ENCODE measurements around the gene ADAMTS17.

ADAMTS17 gene, protein sequence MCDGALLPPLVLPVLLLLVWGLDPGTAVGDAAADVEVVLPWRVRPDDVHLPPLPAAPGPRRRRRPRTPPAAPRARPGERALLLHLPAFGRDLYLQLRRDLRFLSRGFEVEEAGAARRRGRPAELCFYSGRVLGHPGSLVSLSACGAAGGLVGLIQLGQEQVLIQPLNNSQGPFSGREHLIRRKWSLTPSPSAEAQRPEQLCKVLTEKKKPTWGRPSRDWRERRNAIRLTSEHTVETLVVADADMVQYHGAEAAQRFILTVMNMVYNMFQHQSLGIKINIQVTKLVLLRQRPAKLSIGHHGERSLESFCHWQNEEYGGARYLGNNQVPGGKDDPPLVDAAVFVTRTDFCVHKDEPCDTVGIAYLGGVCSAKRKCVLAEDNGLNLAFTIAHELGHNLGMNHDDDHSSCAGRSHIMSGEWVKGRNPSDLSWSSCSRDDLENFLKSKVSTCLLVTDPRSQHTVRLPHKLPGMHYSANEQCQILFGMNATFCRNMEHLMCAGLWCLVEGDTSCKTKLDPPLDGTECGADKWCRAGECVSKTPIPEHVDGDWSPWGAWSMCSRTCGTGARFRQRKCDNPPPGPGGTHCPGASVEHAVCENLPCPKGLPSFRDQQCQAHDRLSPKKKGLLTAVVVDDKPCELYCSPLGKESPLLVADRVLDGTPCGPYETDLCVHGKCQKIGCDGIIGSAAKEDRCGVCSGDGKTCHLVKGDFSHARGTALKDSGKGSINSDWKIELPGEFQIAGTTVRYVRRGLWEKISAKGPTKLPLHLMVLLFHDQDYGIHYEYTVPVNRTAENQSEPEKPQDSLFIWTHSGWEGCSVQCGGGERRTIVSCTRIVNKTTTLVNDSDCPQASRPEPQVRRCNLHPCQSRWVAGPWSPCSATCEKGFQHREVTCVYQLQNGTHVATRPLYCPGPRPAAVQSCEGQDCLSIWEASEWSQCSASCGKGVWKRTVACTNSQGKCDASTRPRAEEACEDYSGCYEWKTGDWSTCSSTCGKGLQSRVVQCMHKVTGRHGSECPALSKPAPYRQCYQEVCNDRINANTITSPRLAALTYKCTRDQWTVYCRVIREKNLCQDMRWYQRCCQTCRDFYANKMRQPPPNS

GRCh38 chr15:100341750-100342560, at the start of gene ADAMTS17:
ADAMTS17 (minus strand) TSS chr15:100341975; CDS start chr15:100341899, 76 bp downstream.
- peak; percentile 95 for DNase-seq (ENCODE audit: low spot score)

DNA sequence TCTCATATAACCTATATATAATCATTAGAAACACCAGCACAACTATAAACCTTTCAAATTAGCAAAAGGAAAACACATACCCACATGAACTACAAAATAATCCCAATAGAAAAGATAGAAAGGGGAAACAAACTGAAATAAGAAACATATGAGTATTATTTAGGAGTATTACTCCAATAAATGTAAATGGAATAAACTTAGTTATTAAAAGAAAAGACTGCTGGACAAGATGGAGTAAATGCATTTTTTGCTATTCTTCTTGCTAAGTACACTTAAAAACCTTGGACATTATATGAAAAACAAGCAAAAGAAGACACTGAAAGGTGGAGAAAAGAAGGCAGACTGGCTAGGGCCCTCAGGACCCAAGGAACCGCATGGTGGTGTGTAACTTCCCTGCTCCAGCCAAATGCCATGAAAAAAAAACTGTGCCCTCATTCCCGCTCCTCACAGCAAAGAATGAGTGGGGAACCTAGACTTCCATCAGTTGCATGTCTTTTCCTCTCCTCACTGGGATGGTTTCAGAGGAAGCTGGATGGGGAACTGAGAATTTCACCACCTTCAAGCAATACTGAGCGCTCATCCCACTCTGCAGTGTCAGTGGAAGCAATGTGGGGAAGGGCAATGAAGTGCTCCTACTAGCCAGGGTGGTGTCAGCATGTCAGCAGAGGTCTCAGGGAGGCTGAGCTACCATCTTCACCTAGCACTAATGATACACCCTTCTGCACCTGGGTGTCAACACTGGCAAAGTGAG, 43.7 kb upstream of the ADAMTS17 start:
- no peak for DNase-seq (ENCODE audit: low spot score)

- DNase-seq (ENCODE audit: low spot score) = no peak
Measured at GRCh38 chr15:100384108-100384410, 42.3 kb upstream of the ADAMTS17 start.

GRCh38 chr15:100383302-100384107, 41.7 kb upstream of the ADAMTS17 start:
- DNase-seq (ENCODE audit: low spot score) = peak; percentile 31

DNA sequence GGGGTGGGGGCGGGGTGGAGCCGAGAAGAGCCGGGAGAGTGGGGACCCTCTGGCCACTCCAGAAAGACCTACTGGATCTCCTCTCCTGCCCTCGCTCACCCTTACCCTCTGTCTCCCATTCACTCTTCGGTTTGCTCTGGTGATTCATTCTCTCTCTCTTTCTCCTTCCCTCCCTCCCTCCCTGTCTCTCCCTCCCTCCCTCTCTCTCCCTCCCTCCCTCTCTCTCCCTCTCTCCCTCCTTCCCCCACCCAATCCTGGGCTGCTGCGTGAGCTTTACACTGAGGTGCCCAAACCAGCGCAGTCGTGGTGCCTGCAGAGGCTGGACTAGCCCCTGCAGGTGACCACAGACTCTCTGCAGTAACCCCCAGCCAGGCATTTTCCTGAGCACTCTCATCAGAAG, 32.2 kb upstream of the ADAMTS17 start:
- DNase-seq (ENCODE audit: low spot score) = no peak

- peak; percentile 12 for DNase-seq (ENCODE audit: low spot score)
Measured at GRCh38 chr15:100373120-100373896, 31.5 kb upstream of the ADAMTS17 start.

DNA sequence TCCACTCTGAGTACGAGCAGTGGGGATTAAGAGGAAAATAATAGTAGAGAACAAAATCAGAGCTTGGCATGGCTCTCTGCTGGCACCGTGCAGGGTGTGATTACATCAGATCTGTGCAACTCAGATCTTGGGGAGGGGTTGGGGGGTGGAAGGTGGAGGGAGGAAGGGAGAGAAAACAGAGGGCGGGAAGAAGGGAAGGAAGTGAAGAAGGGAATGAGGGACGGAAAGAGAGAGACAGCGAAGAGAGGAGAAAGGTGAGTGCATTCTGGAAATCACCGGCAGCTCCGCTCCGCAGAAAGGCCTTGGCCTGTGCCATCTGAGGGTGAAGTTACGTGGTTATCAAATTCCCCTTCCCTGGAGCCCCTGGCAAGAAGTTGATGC, 31.0 kb upstream of the ADAMTS17 start:
- DNase-seq (ENCODE audit: low spot score) = peak; percentile 39

DNA sequence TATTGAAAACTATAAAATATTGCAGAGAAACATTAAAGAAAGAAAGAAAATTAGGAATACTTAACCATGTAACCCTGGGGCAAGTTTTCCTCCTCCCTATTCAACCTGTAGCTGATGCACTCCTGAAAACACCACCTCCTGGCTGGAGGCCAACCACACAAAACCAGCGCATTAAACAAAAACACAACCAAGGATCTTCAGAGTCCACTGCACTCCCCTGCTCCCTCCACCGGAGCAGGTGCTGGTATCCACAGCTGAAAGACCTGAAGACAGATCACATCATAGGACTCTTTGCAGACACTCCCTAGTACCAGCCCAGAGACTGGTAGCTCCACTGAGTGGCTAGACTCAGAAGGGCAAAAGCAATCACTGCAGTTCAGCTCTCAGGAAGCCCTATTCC, 13.6 kb upstream of the ADAMTS17 start:
- DNase-seq (ENCODE audit: low spot score) = no peak

- no peak for DNase-seq (ENCODE audit: low spot score)
Measured at GRCh38 chr15:100353449-100353848, 11.7 kb upstream of the ADAMTS17 start.

DNA sequence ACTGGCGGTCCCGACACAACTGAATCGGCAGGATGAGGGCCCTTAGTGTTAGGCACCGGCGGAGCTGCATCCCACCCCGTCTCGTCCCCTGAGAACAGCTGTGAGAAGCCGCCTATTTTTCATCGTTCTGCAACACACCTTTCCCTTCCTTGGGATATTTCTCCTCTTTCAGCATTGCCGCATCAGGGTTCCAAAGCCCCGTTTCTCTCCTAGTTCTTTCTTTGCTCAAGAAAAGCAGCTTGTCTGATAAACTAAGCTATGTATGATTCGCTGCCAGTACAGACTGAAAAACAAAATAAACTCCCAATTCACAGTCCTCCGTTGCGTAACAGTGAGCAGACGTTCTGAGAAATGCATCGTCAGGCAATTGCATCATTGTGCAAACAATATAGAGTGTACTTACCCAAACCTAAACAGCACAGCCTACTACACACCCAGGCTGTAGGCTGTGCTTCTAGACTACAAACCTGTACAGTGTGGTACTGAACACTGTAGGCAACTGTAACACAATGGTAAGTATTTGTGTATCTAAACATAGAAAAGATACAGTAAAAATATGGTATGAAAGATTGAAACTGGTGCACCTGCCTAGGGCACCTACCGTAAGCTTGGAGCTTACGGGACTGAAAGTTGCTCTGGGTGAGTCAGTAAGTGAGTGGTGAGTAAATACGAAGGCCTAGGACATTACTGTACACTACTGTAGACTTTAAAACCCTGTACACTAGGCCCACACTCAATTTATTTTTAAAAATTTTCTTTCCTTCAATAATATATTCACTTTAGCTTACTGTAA, 8.9 kb upstream of the ADAMTS17 start:
- DNase-seq (ENCODE audit: low spot score) = peak; percentile 15

DNA sequence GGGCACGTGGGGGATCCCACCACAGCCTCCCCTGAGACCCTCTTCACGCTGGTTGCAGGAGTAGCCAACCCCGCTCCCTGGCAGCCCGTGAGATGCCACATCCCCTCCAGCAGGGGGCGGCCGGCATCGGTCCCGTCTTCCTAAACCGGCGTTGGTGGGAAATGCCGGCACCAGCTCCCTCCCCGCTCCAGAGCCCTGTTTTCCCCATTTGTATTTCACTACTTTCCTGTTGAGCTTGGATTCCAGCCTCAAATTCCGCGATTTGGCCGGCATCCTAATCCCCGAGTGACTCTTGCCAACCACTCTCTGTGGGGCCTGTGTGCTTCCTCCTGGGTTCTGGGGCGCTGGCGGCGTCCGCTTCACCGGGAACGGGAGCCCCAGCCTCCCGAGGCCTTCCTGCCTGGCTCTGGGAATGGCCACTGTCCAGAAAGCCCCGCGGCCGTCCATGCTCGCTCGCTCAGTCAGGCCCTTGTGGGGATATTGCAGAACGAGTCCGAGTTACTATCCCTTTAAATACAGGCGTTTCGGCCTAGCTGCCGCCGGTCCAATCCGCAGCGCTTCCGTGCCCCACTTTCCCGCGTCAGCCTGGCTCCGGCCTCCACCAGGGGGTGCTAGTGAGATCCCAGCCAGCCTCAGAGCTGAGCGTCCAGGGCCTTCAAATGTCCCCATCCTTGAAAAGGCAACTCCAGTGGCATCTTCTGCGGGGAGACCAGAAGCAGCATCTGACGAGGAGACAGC, 8.1 kb upstream of the ADAMTS17 start:
- peak; percentile 85 for DNase-seq (ENCODE audit: low spot score)

DNA sequence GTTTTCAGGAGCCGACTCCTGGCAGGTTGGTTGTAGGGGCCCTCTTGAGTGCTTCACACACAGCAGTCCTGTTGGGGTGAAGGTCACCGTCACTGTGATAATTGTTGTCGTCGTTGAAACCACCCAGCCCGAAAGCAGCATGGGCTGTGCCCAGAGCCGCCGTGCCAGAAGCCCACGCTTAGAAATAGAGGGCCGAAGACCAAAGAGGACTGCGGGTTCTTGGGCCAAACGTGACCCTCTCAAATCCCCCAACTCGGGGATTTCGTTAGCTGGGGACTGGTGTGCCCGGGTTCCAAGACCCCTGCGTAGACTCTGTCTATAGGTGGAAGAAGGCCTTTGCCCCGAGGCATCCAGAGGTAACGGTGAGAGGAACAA, 7.5 kb upstream of the ADAMTS17 start:
- DNase-seq (ENCODE audit: low spot score) = no peak

- peak; percentile 51 for DNase-seq (ENCODE audit: low spot score)
Measured at GRCh38 chr15:100348578-100348977, 6.8 kb upstream of the ADAMTS17 start.

DNA sequence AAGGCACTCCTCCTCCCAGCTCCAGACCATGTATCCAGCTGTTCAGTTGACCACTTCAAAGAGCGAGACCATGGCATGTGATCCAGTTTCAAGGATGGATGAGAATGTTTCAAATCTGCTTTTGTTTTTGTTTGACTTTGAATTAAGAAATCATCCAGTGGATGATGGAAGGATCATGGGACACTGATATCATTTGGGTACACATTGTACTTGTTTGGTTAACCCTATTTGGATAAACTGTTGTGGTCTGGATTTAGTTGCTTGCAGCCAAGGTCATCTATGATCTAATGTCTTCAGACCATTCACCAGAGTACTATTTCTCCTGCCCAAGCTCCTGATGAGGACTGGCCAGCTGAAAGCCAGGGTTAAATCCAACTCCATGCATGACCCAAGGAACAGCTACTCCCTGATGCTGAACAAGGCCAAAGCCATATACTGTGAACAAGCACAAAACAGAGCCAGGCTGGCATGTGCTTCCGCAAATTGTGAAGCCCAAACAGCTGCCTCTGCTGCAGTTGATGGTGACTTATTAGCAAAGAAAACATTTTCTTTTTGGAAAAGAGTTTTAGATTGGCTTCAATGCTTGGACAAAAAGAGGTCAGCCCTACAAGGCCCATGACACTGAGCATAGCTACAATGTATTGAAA, 5.2 kb upstream of the ADAMTS17 start:
- no peak for DNase-seq (ENCODE audit: low spot score)

GRCh38 chr15:100345438-100345837, 3.7 kb upstream of the ADAMTS17 start:
- DNase-seq (ENCODE audit: low spot score) = no peak

- no peak for DNase-seq (ENCODE audit: low spot score)
Measured at GRCh38 chr15:100343251-100343650, 1.5 kb upstream of the ADAMTS17 start.

- DNase-seq (ENCODE audit: low spot score) = peak; percentile 10
Measured at GRCh38 chr15:100341239-100341749, 481 bp downstream of the ADAMTS17 start.

All from kidney tubule cell (primary cell).